ENCODE results near the gene RNF212.

RNF212 gene

DNA sequence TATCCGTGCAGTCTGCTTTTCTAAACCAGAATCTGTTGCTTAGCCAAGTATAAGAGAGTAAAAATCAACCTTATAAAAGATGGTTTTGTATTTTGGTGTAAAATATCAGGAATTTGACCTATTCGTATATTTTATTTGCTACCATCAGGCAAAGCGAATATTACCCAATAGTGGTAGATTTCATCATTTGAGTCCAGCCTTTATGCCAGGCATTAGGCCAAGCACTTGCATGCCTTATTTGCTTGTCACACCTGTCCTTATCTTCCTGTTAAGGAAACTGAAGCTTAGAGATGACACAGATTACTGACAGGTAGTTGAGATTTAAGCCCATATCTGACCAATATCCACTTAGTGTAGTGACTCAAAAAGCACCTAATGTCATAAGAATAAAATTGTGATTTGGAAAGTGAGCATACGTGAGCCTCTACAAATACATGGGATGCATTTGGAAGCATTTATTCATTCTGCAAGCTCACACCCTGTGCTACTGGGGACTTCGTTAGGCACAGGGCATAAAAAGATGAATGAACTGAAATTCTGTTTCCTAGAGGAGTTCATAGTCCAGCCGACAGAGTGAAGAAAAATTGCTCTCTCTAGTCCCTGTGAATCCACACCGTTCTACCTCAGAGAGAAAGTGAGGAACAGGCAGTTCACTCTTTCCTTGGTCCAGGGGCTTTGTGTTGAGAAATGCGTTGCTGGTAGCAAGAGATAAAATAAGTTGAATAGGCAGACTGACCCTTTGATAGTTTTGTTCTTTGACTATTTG, 2.3 kb upstream of the RNF212 start:
- no peak for DNase-seq

GRCh38 chr4:1112821-1113182, 562 bp downstream of the RNF212 start:
- no peak for DNase-seq

DNA sequence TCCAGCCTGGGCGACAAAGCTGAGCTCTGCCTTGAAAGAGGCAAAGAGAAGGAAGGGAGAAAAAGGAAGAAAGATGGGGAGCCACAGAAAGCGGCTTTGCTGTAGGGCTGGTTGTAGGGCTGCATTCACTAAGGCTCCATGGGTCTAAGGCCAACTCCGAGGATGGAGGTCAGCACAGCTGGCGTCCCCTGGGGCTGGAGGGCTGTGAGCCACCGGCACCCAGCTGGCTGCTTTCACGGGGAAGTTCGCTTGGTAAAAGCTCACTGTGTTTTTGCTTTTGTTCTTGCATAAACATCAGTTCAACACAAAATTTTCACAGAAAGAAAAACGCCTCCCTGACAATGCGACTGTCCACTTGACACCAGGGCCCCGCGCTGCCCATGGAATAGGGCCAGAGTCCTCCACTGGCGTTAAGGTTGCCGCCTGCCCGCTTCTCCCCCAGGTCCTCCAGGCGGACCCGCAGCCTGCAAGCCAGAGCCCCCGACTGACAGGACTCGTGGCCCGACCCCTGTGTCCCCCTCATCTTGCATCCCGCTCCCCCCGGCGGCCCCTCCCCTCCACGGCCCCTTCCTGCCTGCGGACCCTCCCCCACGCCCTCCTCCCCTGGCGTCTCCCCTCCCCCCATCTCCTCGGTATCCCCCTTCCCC, 1.1 kb downstream of the RNF212 start:
- no peak for DNase-seq

GRCh38 chr4:1111259-1111809, 2.0 kb downstream of the RNF212 start:
- no peak for DNase-seq

GRCh38 chr4:1109898-1110506, 3.4 kb downstream of the RNF212 start:
- no peak for DNase-seq

- DNase-seq, result no peak
These were observed 4.0 kb downstream of the RNF212 start for GRCh38 chr4:1109333-1109732.

- no peak for DNase-seq
These were observed 7.7 kb downstream of the RNF212 start for GRCh38 chr4:1105662-1106061.

DNA sequence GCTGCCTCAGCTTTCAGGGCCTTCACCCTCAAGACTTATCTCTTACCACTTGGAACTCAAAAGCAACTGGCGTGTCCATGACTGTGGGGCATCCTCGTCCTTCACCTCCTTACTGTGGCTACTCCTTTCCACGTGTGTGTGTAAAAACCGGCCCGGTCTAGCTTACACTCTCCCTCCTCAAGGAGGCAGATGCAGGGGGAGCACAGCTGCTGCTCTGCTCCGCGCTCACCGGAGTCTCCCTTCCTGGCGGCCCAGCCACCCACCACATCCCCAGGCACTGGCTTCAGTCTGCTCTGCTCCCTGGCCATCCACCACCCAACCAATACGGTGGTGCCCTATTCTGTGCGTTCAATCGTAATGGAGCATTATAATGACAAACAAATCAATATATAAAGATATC, 8.3 kb downstream of the RNF212 start:
- DNase-seq, result no peak

GRCh38 chr4:1104647-1105046, 8.7 kb downstream of the RNF212 start:
- DNase-seq, result no peak

GRCh38 chr4:1099684-1100335, 13.6 kb downstream of the RNF212 start:
- DNase-seq, result no peak

- no peak for DNase-seq
These were observed 14.1 kb downstream of the RNF212 start for GRCh38 chr4:1099270-1099669.

DNA sequence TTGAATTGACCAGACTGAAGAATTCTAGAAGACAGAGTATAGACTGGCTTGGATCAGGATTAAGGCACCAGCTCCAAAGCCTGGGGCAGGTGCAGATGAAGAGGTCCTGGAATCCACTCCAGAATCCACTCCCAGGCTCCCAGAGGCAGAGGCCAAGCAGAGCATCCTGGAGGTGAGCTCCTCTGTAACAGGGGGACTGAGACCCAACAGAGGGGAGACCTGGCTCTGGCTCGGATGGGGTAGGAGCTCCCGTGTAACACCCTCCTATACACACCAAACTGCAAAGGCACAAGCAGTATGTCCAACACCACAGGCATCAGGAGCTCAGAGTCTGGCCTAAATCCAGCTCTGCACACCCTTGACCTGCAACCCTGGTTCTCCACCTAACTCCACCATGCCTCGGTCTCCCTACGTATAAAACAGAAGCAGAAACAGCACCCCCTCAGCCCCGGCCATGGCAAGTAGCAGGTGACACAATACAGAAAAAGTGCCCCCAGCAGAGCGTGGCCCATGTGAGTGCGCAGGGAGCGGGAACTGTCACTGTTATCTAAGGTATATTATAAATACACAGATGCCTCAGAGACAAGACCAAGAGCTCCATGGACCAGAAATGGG, 14.9 kb downstream of the RNF212 start:
- no peak for DNase-seq

DNA sequence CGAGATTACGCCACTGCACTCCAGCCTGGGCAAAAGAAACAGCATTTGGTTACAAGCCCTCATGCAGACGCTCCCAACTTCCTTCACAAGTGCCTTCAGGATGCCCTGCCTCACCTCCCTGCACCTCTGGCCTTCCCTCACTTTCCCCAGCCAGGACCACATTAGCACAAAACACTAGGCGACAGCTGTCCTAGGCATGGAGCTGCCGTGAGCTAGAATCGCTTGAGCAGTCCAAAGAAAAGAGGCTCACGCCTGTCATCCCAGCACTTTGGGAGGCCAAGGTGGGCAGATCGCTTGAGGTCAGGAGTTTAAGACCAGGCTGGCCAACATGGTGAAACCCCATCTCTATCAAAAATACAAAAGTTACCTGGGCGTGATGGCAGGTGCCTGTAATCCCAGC, 15.8 kb downstream of the RNF212 start:
- no peak for DNase-seq

DNA sequence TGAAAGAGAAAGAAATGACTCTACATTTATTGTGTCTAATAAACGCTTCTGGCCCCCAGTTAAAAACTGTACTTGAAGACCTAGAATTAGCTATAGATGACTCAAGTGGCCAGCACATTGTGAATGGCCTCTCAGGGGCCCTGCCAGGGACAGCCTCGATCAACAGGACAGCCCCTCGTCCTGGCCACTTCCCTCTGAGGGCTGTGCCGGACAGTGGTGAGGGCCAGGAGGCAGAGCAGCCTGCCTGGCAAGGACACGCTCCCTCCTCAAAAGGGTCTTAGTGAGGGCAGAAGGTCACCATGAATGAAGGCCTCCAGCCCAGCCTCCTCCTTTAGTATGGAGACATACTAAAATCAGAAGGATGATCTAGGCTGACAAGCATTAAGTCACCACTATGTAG, 16.5 kb downstream of the RNF212 start:
- no peak for DNase-seq

DNA sequence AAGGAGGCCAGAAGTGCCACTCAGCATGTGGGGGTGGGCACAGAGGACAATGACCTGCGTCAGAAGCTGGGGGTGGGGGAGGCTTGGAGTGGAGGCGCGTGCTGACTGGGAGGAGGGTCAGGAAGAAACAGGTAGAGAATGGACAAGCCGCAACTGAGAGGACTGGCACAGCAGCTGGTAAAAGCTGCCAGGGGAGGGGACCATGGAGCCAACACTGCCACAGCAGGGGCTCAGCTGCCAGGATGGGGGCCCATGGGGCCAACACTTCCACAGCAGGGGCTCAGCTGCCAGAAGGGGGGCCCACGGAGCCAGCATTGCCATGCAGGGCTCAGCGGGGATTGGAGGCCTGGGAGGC, 19.1 kb downstream of the RNF212 start:
- no peak for DNase-seq

DNA sequence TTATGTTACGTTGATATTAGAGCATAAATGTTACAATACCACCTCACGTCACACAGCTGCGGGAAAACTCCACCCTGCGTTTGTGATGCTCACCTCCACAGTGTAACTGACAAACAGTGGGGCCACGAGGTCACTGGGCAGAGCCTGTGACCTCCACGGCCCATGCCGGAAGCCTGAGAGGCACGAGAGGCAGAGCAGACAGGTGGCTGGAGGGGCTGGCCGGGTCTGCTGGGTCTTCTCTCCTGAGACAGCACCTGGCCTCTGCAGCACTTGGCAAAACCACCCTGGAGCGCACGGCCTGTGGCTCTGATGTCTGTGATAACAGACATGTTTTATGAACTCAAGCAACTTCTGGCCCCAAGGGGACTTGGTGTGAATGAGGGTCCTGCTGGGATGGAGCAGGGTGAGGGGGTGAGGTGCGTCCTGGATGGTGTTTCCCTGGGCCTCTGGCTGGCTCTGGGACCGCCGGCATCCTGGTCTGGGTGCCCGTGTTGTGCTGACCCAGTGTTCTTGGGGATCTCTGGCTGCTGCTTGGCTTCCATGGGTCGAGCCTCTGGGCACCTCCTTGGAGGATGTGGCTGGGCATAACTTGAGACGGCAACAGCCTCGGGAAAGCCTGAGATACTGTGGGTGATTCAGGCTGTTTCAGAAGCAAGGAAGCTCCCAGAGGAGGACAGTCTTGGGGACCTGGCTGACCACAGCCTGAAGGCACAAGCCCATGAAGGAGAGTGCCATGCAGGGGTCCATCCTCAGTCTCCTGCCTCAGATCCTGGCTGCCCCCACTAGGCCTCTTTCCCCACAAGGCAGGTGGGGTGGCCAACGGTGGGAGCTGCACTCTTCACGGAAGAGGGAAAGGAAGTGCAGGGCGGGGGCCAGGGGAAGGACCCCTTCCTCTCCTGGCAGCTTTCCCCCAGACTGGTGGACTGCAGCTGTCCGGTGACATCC, 19.7 kb downstream of the RNF212 start:
- DNase-seq, result no peak

- DNase-seq, result no peak
These were observed 20.4 kb downstream of the RNF212 start for GRCh38 chr4:1092983-1093361.

GRCh38 chr4:1092026-1092982, 21.1 kb downstream of the RNF212 start:
- DNase-seq, result no peak

GRCh38 chr4:1091561-1091995, 21.8 kb downstream of the RNF212 start:
- DNase-seq, result no peak
